Osteocyte (in vitro differentiated cells): ENCODE measurements around the gene POP4. TPM values are rescaled to one million over a fixed set of nuclear protein-coding genes. Genes with fewer than 3 reads are reported as not detected.

Experiments used
- DNase-seq: peaks from one replicate; pipeline ENCODE4 v3.0.0; 2021; ENCODE audit warnings: mixed read lengths; ENCODE audit not compliant: unreplicated experiment; ENCODE audit errors: extremely low spot score
- H3K27ac Mint-ChIP-seq: one replicate; pipeline ENCODE4 v1.8.0; 2021; ENCODE audit warnings: mild to moderate bottlenecking, mixed read lengths; ENCODE audit not compliant: unreplicated experiment
- H3K27me3 Mint-ChIP-seq: one replicate; pipeline ENCODE4 v1.8.0; 2021; ENCODE audit warnings: mixed read lengths; ENCODE audit not compliant: unreplicated experiment
- H3K36me3 Mint-ChIP-seq: one replicate; pipeline ENCODE4 v1.8.0; 2021; ENCODE audit warnings: mixed read lengths; ENCODE audit not compliant: unreplicated experiment
- H3K4me1 Mint-ChIP-seq: one replicate; pipeline ENCODE4 v1.8.0; 2021; ENCODE audit warnings: mixed read lengths; ENCODE audit not compliant: unreplicated experiment
- H3K4me3 Mint-ChIP-seq: one replicate; pipeline ENCODE4 v1.8.0; 2021; ENCODE audit warnings: mild to moderate bottlenecking, moderate library complexity, mixed read lengths; ENCODE audit not compliant: unreplicated experiment
- H3K9me3 Mint-ChIP-seq: one replicate; pipeline ENCODE4 v1.8.0; 2021; ENCODE audit warnings: mixed read lengths; ENCODE audit not compliant: unreplicated experiment
- total RNA-seq: library from RNA; stranded (reverse); gene quantifications from 2 replicates; pipeline ENCODE4 v1.2.1, GENCODE V29; 2021
- TF ChIP-seq, protein P1 (sequence below): fragments of 200-600 bp; sonication (generic); IDR thresholded peaks from 2 replicates; pipeline ENCODE4 v1.5.0; 2021; ENCODE audit warnings: antibody characterized with exemption, mild to moderate bottlenecking, moderate library complexity

Gene POP4
- total RNA-seq, 1 donor from 2014 or later, result 61.7 TPM

DNA sequence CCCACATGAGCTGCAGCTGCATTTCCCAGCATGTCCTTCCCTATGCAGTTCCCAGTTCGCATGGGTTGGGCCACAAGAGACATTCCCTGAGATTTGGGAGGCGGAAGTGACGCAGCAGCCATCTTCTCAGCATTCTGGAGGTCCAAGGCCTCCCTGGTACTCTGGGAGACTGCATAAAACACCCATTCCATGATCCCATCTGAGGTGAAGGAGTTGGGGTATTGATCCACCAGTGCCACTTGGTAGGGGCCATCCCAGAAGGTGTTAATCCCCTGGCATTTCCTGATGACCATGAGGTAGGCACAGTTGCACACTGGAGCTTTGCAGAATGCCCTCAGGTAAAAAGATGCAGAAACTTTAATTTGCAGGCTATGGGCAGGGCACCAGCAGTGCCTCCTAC lies 25.4 kb downstream of the POP4 start:
- no peaks in the 10 kb centered on the region for H3K9me3 Mint-ChIP-seq
- no peak overlapping the region for H3K4me3 Mint-ChIP-seq
- H3K36me3 Mint-ChIP-seq, result no peaks in the 10 kb centered on the region
- TF ChIP-seq, protein P1, sequence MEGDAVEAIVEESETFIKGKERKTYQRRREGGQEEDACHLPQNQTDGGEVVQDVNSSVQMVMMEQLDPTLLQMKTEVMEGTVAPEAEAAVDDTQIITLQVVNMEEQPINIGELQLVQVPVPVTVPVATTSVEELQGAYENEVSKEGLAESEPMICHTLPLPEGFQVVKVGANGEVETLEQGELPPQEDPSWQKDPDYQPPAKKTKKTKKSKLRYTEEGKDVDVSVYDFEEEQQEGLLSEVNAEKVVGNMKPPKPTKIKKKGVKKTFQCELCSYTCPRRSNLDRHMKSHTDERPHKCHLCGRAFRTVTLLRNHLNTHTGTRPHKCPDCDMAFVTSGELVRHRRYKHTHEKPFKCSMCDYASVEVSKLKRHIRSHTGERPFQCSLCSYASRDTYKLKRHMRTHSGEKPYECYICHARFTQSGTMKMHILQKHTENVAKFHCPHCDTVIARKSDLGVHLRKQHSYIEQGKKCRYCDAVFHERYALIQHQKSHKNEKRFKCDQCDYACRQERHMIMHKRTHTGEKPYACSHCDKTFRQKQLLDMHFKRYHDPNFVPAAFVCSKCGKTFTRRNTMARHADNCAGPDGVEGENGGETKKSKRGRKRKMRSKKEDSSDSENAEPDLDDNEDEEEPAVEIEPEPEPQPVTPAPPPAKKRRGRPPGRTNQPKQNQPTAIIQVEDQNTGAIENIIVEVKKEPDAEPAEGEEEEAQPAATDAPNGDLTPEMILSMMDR, result no peak
- no peaks in the 10 kb centered on the region for H3K27me3 Mint-ChIP-seq
- no peak for DNase-seq
- H3K4me1 Mint-ChIP-seq, result peaks cover 5% of the 10 kb centered on the region
- H3K27ac Mint-ChIP-seq, result no peak overlapping the region

- TF ChIP-seq, protein P1, result no peak
Measured at GRCh38 chr19:29634002-29634401, 27.9 kb downstream of the POP4 start.

DNA sequence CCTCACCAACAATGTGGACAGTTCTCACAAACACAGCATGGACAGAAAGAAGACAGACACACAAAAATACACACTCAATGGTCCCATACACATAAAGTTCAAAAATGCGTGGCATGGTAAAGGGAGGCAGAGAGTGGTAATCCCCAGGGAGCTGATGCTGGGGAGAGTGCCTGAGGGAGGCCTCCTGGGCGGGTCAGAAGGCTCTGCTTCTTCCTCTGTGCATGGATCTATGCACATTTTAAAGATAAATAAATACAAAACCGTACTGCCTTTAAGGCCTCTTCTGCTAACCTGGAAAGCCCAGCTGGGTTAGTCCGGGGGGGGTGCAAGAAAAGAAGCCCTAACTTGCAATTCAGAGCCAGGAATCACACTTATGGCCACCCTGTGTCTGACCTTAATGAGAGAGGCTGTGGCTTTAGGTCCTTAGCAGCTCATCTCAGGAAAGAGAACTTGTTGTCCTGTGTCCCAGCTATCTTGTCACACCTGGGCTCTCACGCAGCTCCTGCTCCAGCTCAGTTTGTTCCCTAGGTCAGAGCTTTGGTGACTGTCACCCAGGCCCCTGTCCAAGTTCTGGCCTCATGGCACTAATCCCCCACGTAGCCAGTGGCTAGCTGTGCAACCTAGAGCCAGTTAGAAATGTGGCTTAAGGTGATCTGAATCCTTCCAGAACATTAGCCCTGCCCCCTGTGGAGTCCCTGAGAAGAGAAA lies 28.5 kb downstream of the POP4 start:
- no peak for DNase-seq
- Mint-ChIP-seq H3K9me3 (no peaks in the 10 kb centered on the region), H3K27me3 (no peaks in the 10 kb centered on the region), H3K36me3 (no peaks in the 10 kb centered on the region), H3K4me1 (peaks cover 5% of the 10 kb centered on the region), H3K27ac (no peak overlapping the region), H3K4me3 (no peak overlapping the region)
- TF ChIP-seq, protein P1, result no peak

More at GRCh38 chr19:29634002-29634401, 27.9 kb downstream of the POP4 start:
- no peaks in the 10 kb centered on the region for H3K27me3 Mint-ChIP-seq
- H3K27ac Mint-ChIP-seq, result no peak overlapping the region
- DNase-seq, result no peak
- peaks cover 5% of the 10 kb centered on the region for H3K4me1 Mint-ChIP-seq
- H3K9me3 Mint-ChIP-seq, result no peaks in the 10 kb centered on the region
- no peaks in the 10 kb centered on the region for H3K36me3 Mint-ChIP-seq
- no peak overlapping the region for H3K4me3 Mint-ChIP-seq

DNA sequence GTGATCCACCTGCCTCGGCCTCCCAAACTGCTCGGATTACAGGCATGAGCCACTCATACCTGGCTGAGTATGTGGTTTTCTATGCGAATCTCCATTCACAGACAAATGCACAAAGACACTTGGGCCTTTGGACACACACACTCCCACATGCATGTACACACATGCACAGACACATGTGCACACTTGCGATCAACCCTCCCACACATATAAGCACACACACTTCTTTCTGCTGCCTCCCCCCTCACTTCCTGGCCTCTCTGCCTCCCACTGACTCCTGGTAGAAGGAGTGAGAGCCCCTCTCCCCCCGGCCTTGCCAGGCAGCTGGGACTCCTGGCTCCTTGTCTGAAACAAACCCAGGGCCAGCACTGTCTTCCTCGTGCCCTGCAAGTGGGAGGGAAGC lies 29.9 kb downstream of the POP4 start:
- H3K9me3 Mint-ChIP-seq, result no peaks in the 10 kb centered on the region
- no peak for DNase-seq
- no peaks in the 10 kb centered on the region for H3K36me3 Mint-ChIP-seq
- no peak overlapping the region for H3K4me3 Mint-ChIP-seq
- peaks cover 3% of the 10 kb centered on the region for H3K4me1 Mint-ChIP-seq
- no peak overlapping the region for H3K27ac Mint-ChIP-seq
- TF ChIP-seq, protein P1, result no peak
- no peaks in the 10 kb centered on the region for H3K27me3 Mint-ChIP-seq

DNA sequence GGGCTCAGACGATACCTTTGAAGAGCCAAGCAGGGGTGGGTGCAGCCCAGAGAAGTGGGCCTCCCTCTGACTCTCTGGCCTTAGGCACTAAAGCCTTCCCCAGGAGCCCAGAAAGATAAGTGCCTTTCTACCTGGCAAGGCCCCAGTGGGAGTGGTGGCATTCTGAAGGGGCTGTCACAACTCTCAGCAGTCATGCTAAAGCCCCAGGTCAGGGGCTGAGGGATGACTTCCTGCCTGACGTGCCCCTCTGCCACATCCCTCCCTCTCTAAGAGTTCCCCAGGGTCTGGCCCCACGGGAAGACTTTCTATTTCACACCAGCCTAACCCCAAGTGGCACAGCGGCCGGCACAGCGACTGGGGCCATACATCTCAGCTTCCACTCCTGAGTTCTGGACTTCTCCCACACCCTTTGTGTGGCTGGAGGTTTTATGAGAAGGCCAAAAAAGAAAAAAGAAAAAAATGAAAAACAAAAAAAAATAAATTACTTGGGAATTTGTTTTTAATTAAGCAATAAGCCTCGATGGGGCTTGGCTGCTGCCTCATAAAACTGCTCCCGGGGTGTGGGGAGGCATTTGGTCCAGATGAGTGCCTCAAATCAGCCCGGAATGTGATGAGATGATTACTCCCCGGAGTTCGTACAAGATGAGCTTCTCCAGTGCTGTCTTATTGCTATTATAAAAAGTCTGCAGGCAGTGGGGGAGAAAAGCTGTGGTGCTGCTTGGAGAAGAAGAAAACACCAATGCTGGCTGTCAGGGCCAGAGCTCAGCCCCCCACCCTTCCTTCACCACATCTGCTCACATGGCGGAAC lies 30.7 kb downstream of the POP4 start:
- TF ChIP-seq, protein P1, result no peak
- Mint-ChIP-seq H3K4me1 (peaks cover 3% of the 10 kb centered on the region), H3K9me3 (no peaks in the 10 kb centered on the region), H3K27ac (no peak overlapping the region), H3K4me3 (no peak overlapping the region), H3K27me3 (peaks cover 7% of the 10 kb centered on the region), H3K36me3 (no peaks in the 10 kb centered on the region)
- DNase-seq, result no peak
